ENCODE data around the gene PTMS.

PTMS gene

GRCh38 chr12:6772726-6773589 lies 6.8 kb downstream of the PTMS start:
- DNase-seq: no peak

- DNase-seq: no peak
These were observed 7.6 kb downstream of the PTMS start for GRCh38 chr12:6773590-6774351.

GRCh38 chr12:6774499-6775062 lies 8.4 kb downstream of the PTMS start:
- no peak for DNase-seq

- no peak for DNase-seq
These were observed 9.3 kb downstream of the PTMS start for GRCh38 chr12:6775185-6776174.

GRCh38 chr12:6777386-6777785 lies 11.2 kb downstream of the PTMS start:
- no peak for DNase-seq

GRCh38 chr12:6778217-6778573 lies 12.0 kb downstream of the PTMS start:
- DNase-seq: no peak

- DNase-seq: peak; percentile 76 to 94
These were observed 12.7 kb downstream of the PTMS start for GRCh38 chr12:6778574-6779550.

- no peak for DNase-seq
These were observed 13.7 kb downstream of the PTMS start for GRCh38 chr12:6779708-6780432.

- DNase-seq: no peak
These were observed 14.4 kb downstream of the PTMS start for GRCh38 chr12:6780573-6780972.

GRCh38 chr12:6782119-6782518 lies 16.0 kb downstream of the PTMS start:
- DNase-seq: no peak

- DNase-seq: no peak
These were observed 16.8 kb downstream of the PTMS start for GRCh38 chr12:6782850-6783566.

GRCh38 chr12:6783828-6784227 lies 17.7 kb downstream of the PTMS start:
- no peak for DNase-seq

GRCh38 chr12:6784296-6784695 lies 18.1 kb downstream of the PTMS start:
- peak in 1 of 2 donors; percentile 56 for DNase-seq

GRCh38 chr12:6784761-6785160 lies 18.6 kb downstream of the PTMS start:
- DNase-seq: peak; percentile 34 to 47

- no peak for DNase-seq
These were observed 20.4 kb downstream of the PTMS start for GRCh38 chr12:6786416-6787094.

GRCh38 chr12:6787309-6787708 lies 21.1 kb downstream of the PTMS start:
- no peak for DNase-seq

GRCh38 chr12:6788972-6789924 lies 23.1 kb downstream of the PTMS start, which contains the start of gene CD4:
Gene CD4, plus strand, starts transcription at chr12:6789528. Its CDS starts 10,611 bp downstream, at chr12:6800139.
- DNase-seq: peak; percentile 69 to 80
